Epithelial cell of esophagus (primary cell): ENCODE results near the gene MTHFD1L.

Experiments used
- DNase-seq: peaks from one replicate; pipeline ENCODE4 v3.0.0; 2010; ENCODE audit warnings: low read depth
- H3K4me3 ChIP-seq: 2 replicates; pipeline ENCODE4 v1.5.1; 2011; ENCODE audit warnings: mild to moderate bottlenecking, low read length, control low read depth
- CTCF ChIP-seq: IDR thresholded peaks from 2 replicates; pipeline ENCODE4 v1.5.1; 2011; ENCODE audit warnings: low read depth, mild to moderate bottlenecking, low read length, control low read depth, inconsistent platforms; ENCODE audit not compliant: insufficient read depth; ENCODE audit errors: missing control alignments

Gene MTHFD1L

GRCh38 chr6:150925976-150926375 lies 60.5 kb downstream of the MTHFD1L start:
- DNase-seq: no peak
- TF ChIP-seq CTCF: no peak
- H3K4me3 ChIP-seq: no peak overlapping the region

GRCh38 chr6:150928882-150929281 lies 63.4 kb downstream of the MTHFD1L start:
- DNase-seq: no peak
- H3K4me3 ChIP-seq: no peak overlapping the region
- TF ChIP-seq CTCF: peak; percentile 33

DNA sequence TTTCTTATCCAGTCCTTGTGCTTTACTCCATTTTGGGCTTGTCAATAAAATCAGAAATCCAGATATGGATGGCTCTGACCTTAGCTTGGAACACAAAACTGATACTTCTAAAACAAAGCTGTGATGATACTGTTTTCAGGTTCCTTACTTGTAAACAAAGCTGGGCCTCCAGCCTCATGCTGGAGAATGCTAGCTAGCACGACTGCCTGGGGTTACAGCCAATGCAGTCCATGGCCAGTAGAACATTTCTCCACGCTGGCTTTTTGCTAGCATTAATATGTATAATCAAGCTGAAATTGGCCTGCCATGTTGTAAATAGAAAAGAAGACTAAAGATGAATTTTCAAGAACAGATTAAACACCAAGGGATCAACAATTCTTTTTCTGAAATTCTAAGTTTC lies 63.9 kb downstream of the MTHFD1L start:
- no peak for TF ChIP-seq CTCF

GRCh38 chr6:150930841-150931240 lies 65.3 kb downstream of the MTHFD1L start:
- no peak for DNase-seq
- no peak for TF ChIP-seq CTCF
- no peak overlapping the region for H3K4me3 ChIP-seq

More for the DNA sequence above, 63.9 kb downstream of the MTHFD1L start:
- DNase-seq: no peak
- H3K4me3 ChIP-seq: no peak overlapping the region

GRCh38 chr6:150931405-150931804 lies 65.9 kb downstream of the MTHFD1L start:
- no peak for DNase-seq
- no peak for TF ChIP-seq CTCF
- H3K4me3 ChIP-seq: no peak overlapping the region

GRCh38 chr6:150932996-150933395 lies 67.5 kb downstream of the MTHFD1L start:
- no peak for DNase-seq
- no peak for TF ChIP-seq CTCF
- H3K4me3 ChIP-seq: no peak overlapping the region

- no peak for TF ChIP-seq CTCF
- peak; percentile 37 for DNase-seq
- no peak overlapping the region for H3K4me3 ChIP-seq
Observed at GRCh38 chr6:150934380-150934779, 68.9 kb downstream of the MTHFD1L start.
